Gastroesophageal sphincter (tissue), 3 donors: ENCODE results near the gene MON1B.

Experiments used
- EP300 ChIP-seq: sonication (generic); formaldehyde crosslinking; IDR thresholded peaks from one replicate; pipeline ENCODE4 v1.6.1; 2017; ENCODE audit warnings: antibody characterized with exemption, mild to moderate bottlenecking
- TF ChIP-seq, protein P1 (sequence below), 4 experiments: fragments of 200-600 bp in 2 of 4; fragments of 450-650 bp in 2 of 4; sonication (generic) in 1 of 4; IDR thresholded peaks; one replicate each; pipeline ENCODE4 v1.5.1; 2017 to 2019; ENCODE audit warnings: antibody characterized with exemption in 4 of 4, mild to moderate bottlenecking in 2 of 4, moderate library complexity in 2 of 4

- TF ChIP-seq, protein P1, sequence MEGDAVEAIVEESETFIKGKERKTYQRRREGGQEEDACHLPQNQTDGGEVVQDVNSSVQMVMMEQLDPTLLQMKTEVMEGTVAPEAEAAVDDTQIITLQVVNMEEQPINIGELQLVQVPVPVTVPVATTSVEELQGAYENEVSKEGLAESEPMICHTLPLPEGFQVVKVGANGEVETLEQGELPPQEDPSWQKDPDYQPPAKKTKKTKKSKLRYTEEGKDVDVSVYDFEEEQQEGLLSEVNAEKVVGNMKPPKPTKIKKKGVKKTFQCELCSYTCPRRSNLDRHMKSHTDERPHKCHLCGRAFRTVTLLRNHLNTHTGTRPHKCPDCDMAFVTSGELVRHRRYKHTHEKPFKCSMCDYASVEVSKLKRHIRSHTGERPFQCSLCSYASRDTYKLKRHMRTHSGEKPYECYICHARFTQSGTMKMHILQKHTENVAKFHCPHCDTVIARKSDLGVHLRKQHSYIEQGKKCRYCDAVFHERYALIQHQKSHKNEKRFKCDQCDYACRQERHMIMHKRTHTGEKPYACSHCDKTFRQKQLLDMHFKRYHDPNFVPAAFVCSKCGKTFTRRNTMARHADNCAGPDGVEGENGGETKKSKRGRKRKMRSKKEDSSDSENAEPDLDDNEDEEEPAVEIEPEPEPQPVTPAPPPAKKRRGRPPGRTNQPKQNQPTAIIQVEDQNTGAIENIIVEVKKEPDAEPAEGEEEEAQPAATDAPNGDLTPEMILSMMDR (IDR thresholded peaks at IDR 0.05): no peak
- TF ChIP-seq EP300: no peak
Observed at GRCh38 chr16:77234611-77235010, 43.6 kb downstream of the MON1B start.
